Measurements from ENCODE around the gene STK24. TPM values are rescaled to one million over a fixed set of nuclear protein-coding genes. Genes with fewer than 3 reads are reported as not detected.

The STK24 gene
- total and polyA plus RNA-seq, 10 of the 15 experiments (the other 5 are each of a cell fraction or from before 2014, with no cell fraction given) = 7.5 to 115 (median 52.9) TPM

GRCh38 chr13:98609756-98610155 is 32.8 kb upstream of the STK24 start (continued):
- TF ChIP-seq ELK1 (IDR thresholded peaks at IDR 0.05; ENCODE audit: low read depth, low read length) = no peak
- TF ChIP-seq CREB1 (IDR thresholded peaks at IDR 0.05; ENCODE audit: low read depth) = no peak
- no peak for TF ChIP-seq NFIC (IDR thresholded peaks at IDR 0.05; ENCODE audit: low read depth, low read length)
- no peak for TF ChIP-seq ZNF274 (IDR thresholded peaks at IDR 0.05; ENCODE audit: insufficient read depth, insufficient read length)
- TF ChIP-seq SUZ12 (IDR thresholded peaks at IDR 0.05; ENCODE audit: unreplicated experiment) = no peak
- TF ChIP-seq CEBPZ (IDR thresholded peaks at IDR 0.05; ENCODE audit: low read depth, low read length) = no peak

- FAIRE-seq = no peak
- SMC1A ChIA-PET (ENCODE audit: uncharacterized antibody, unreplicated experiment) = interaction anchor here (1.3 kb wide), 1 partner anchor 8 kb away, joined by 3 read pairs; no protein-coding TSS in a partner anchor
- WGBS (ENCODE audit: insufficient coverage, insufficient replicate concordance, low lambda C conversion rate, missing lambda C conversion rate) = 52% methylated on average over 5 of the region's 5 CpGs
These were observed 29.4 kb upstream of the STK24 start for GRCh38 chr13:98606296-98606695.

More at GRCh38 chr13:98606296-98606695, 29.4 kb upstream of the STK24 start:
- Histone ChIP-seq H3K9ac (ENCODE audit: control insufficient read depth, insufficient read depth, low read length) (no peak overlapping the region), H3K36me3 (ENCODE audit: control insufficient read depth in 2 of 2, insufficient read depth in 2 of 2, low read length in 1 of 2) (no peaks in the 10 kb centered on the region), H3K27me3 (replicated peaks in 1 of 2; ENCODE audit: control insufficient read depth in 2 of 2, insufficient read depth in 2 of 2, low read length in 1 of 2) (no peaks in the 10 kb centered on the region), H3K9me3 (replicated peaks; ENCODE audit: control insufficient read depth, insufficient read depth, low read length) (no peaks in the 10 kb centered on the region), H3K27ac (ENCODE audit: control insufficient read depth, insufficient read depth) (no peak overlapping the region), H4K20me1 (ENCODE audit: control insufficient read depth, insufficient read depth) (no peaks in the 10 kb centered on the region), H3K79me2 (ENCODE audit: control insufficient read depth, insufficient read depth, low read length) (no peaks in the 10 kb centered on the region), H2AFZ (ENCODE audit: control insufficient read depth, low read depth, low read length) (no peak overlapping the region), H3K4me1 (ENCODE audit: control insufficient read depth, insufficient read depth, low read length) (no peaks in the 10 kb centered on the region), H3K4me2 (ENCODE audit: control insufficient read depth, insufficient read depth) (no peak overlapping the region), H3K4me3 (no peak overlapping the region)
- ChIA-PET CTCF (no interaction called here), RAD21 (ENCODE audit: unreplicated experiment) (no interaction called here), POLR2A (interaction anchor here (0.6 to 0.9 kb wide), 2 partner anchors 11 to 74 kb away, joined by 3 read pairs; no protein-coding TSS in a partner anchor)
- in situ Hi-C loops (cut with MboI) = no loop called here
- no TSS peak for BruUV-seq (replicated peaks)
- DNase-seq (ENCODE audit: low read depth, low spot score) (no peak), ATAC-seq (no peak)
- no peak for TF ChIP-seq IKZF1 (conservative IDR thresholded peaks at IDR 0.05)
- TF ChIP-seq PKNOX1 (IDR thresholded peaks at IDR 0.05) = no peak
- TF ChIP-seq SP1 (IDR thresholded peaks at IDR 0.05; ENCODE audit: low read depth, low read length) = no peak
- TF ChIP-seq GATAD2B (conservative IDR thresholded peaks at IDR 0.05; ENCODE audit: low read depth) = no peak
- no peak for TF ChIP-seq CUX1 (IDR thresholded peaks at IDR 0.05; ENCODE audit: insufficient replicate concordance, low read depth, low read length)
- TF ChIP-seq EP300 (IDR thresholded peaks at IDR 0.05; ENCODE audit: borderline replicate concordance in 1 of 2, control insufficient read depth in 1 of 2, low read depth in 2 of 2, low read length in 2 of 2) = no peak
- intact Hi-C loops (cut with micrococcal nuclease; ENCODE audit: unreplicated experiment) = no loop called here
